Endothelial cell of umbilical vein (primary cell): ENCODE measurements around the gene DNASE1L1. TPM values are rescaled to one million over a fixed set of nuclear protein-coding genes. Genes with fewer than 3 reads are reported as not detected.

Experiments
- BruUV-seq: library from RNA; stranded (reverse); fragments of 400-500 nt; replicated peaks from 2 replicates; lab custom pipeline; 2021; lab: Mats Ljungman, UMichigan
- CTCF ChIA-PET: fragments of 300-600, 350-600 bp; sonication (Branson Sonifier 250); formaldehyde crosslinking; loops from one replicate; lab custom pipeline; 2021; ENCODE audit warnings: antibody characterized with exemption, inconsistent platforms; lab: Charles Lee
- POLR2A ChIA-PET: fragments of 300-600, 350-600 bp; sonication (Branson Sonifier 250); formaldehyde crosslinking; loops from one replicate; lab custom pipeline; 2021; ENCODE audit warnings: antibody characterized with exemption, inconsistent platforms; lab: Charles Lee
- DNase-seq: peaks from one replicate; pipeline ENCODE4 v3.0.0-alpha.2; 2011; ENCODE audit warnings: low read depth, low spot score
- FAIRE-seq: peaks from 2 replicates; lab custom pipeline; 2011; peaks lifted over from hg19 to GRCh38; lab: Jason Lieb, UNC
- H2AFZ ChIP-seq: 2 replicates; pipeline ENCODE4 v1.6.0; 2012; ENCODE audit warnings: low read depth, low read length, control low read depth, inconsistent platforms
- H3K27ac ChIP-seq: 2 replicates; pipeline ENCODE4 v1.5.1; 2011; ENCODE audit warnings: low read depth, mild to moderate bottlenecking, control low read depth, low read length, moderate library complexity; ENCODE audit not compliant: insufficient read depth
- H3K27me3 ChIP-seq, 2 experiments: 2 replicates each; pipeline versions ENCODE4 v1.6.0 to v1.6.1; 2011; ENCODE audit warnings: low read length in 2 of 2, mixed read lengths in 1 of 2; ENCODE audit not compliant: control insufficient read depth in 2 of 2, insufficient read depth in 2 of 2
- H3K36me3 ChIP-seq, 2 experiments: 2 replicates in 1 of 2; 3 replicates in 1 of 2; pipeline ENCODE4 v1.5.1; 2011; ENCODE audit warnings: low read length in 2 of 2, mild to moderate bottlenecking in 1 of 2, moderate library complexity in 1 of 2; ENCODE audit not compliant: control insufficient read depth in 2 of 2, insufficient read depth in 2 of 2; ENCODE audit errors: extremely low read depth in 1 of 2
- H3K4me1 ChIP-seq: 3 replicates; pipeline ENCODE4 v1.5.1; 2011; ENCODE audit warnings: mild to moderate bottlenecking, low read length; ENCODE audit not compliant: control insufficient read depth, insufficient read depth; ENCODE audit errors: extremely low read depth
- H3K4me2 ChIP-seq: 2 replicates; pipeline ENCODE4 v1.6.1; 2011; ENCODE audit warnings: low read length, control low read depth, mixed read lengths; ENCODE audit not compliant: insufficient read depth
- H3K4me3 ChIP-seq, 3 experiments: fragments of 200-600 bp in 1 of 3; sonication (generic), shearing (Covaris generic) in 1 of 3; replicated peaks in 1 of 3; 2 replicates each; pipeline ENCODE4 v1.5.1; 2011 to 2016; ENCODE audit warnings: control low read depth in 3 of 3, low read length in 3 of 3, mild to moderate bottlenecking in 2 of 3, inconsistent platforms in 1 of 3, low read depth in 1 of 3, moderate library complexity in 1 of 3; ENCODE audit not compliant: insufficient read depth in 1 of 3
- H3K79me2 ChIP-seq: 2 replicates; pipeline ENCODE4 v1.6.0; 2012; ENCODE audit warnings: low read length, inconsistent platforms; ENCODE audit not compliant: control insufficient read depth, insufficient read depth
- H3K9ac ChIP-seq: replicated peaks from 2 replicates; pipeline ENCODE3; 2011; ENCODE audit warnings: low read length, control low read depth; ENCODE audit not compliant: insufficient read depth; ENCODE audit errors: extremely low read depth
- H3K9me1 ChIP-seq: replicated peaks from 3 replicates; pipeline ENCODE4 v1.6.0; 2011; ENCODE audit warnings: mild to moderate bottlenecking, low read length; ENCODE audit not compliant: control insufficient read depth, insufficient read depth; ENCODE audit errors: extremely low read depth
- H3K9me3 ChIP-seq: replicated peaks from 2 replicates; pipeline ENCODE4 v1.5.1; 2012; ENCODE audit warnings: low read length, inconsistent platforms; ENCODE audit not compliant: control insufficient read depth, insufficient read depth
- H4K20me1 ChIP-seq: replicated peaks from 2 replicates; pipeline ENCODE3; 2011; ENCODE audit warnings: mild to moderate bottlenecking, low read length; ENCODE audit not compliant: control insufficient read depth, insufficient read depth; ENCODE audit errors: extremely low read depth
- EZH2 ChIP-seq: IDR thresholded peaks from 2 replicates; pipeline ENCODE4 v1.6.1; 2012; ENCODE audit warnings: borderline replicate concordance, low read depth, mild to moderate bottlenecking, moderate library complexity, low read length, inconsistent platforms; ENCODE audit not compliant: severe bottlenecking
- FOS ChIP-seq: IDR thresholded peaks from 2 replicates; pipeline ENCODE4 v1.6.1; 2011; ENCODE audit warnings: mild to moderate bottlenecking, low read length, moderate library complexity, borderline replicate concordance; ENCODE audit not compliant: insufficient read depth
- GATA2 ChIP-seq: IDR thresholded peaks from 2 replicates; pipeline ENCODE4 v1.7.0; 2011; ENCODE audit warnings: low read depth, mild to moderate bottlenecking, moderate library complexity, mixed read lengths, low read length; ENCODE audit not compliant: insufficient read length, insufficient read depth
- JUN ChIP-seq: IDR thresholded peaks from 2 replicates; pipeline ENCODE4 v1.6.1; 2011; ENCODE audit warnings: borderline replicate concordance, low read depth; ENCODE audit not compliant: insufficient read length, insufficient read depth
- MYC ChIP-seq: IDR thresholded peaks from one replicate; pipeline ENCODE4 v1.6.1; 2011; ENCODE audit warnings: mild to moderate bottlenecking, low read depth, low read length
- POLR2A ChIP-seq: IDR thresholded peaks from 2 replicates; pipeline ENCODE4 v1.6.1; 2012; ENCODE audit warnings: low read depth, mild to moderate bottlenecking, control low read depth, low read length
- POLR2AphosphoS5 ChIP-seq: IDR thresholded peaks from 2 replicates; pipeline ENCODE4 v1.6.1; 2012; ENCODE audit warnings: low read depth, mild to moderate bottlenecking, control low read depth, low read length, moderate library complexity; ENCODE audit not compliant: insufficient read depth
- dilution Hi-C: fragments of 300-500 bp; cut with MboI; formaldehyde crosslinking; loops from one replicate; pipeline ENCODE4 v1.15.0; 2019; ENCODE audit warnings: low sequenced_read_pairs; ENCODE audit not compliant: extremely low pct_ligation_motif_present
- intact Hi-C: fragments of 100-400 bp; cut with micrococcal nuclease; formaldehyde crosslinking; loops from one replicate; pipeline ENCODE4 v1.10.0; 2022
- polyA plus RNA-seq, 4 experiments: library from polyadenylated mRNA; depleted of rRNA in 3 of 4; stranded (reverse) in 3 of 4; unstranded in 1 of 4; fragments of >200 nt; gene quantifications; 2 replicates each; pipeline versions ENCODE4 v1.2.1 to v1.2.3, GENCODE V29; 2011 to 2012; ENCODE audit warnings: missing spikeins in 1 of 4
- total RNA-seq: library from RNA; stranded (reverse); gene quantifications from 2 replicates; pipeline ENCODE4 v1.2.3, GENCODE V29; 2021
- TF ChIP-seq, protein P1 (sequence below), 2 donors: IDR thresholded peaks; 1 replicate in 1 of 2; 2 replicates in 1 of 2; pipeline ENCODE4 v1.5.1; 2011; ENCODE audit warnings: low read length in 2 of 2, mild to moderate bottlenecking in 2 of 2, moderate library complexity in 2 of 2, control low read depth in 1 of 2, inconsistent platforms in 1 of 2, low read depth in 1 of 2; ENCODE audit not compliant: insufficient read depth in 1 of 2; ENCODE audit errors: extremely low read depth in 1 of 2
- TF ChIP-seq, protein P2 (sequence below): IDR thresholded peaks from 2 replicates; pipeline ENCODE4 v1.6.1; 2011; ENCODE audit not compliant: insufficient read depth, insufficient read length

The DNASE1L1 gene
- total and polyA plus RNA-seq, 2 donors (not counting 3 experiments of a cell fraction or from before 2014, with no cell fraction given): 61.5 to 84.9 TPM

DNA sequence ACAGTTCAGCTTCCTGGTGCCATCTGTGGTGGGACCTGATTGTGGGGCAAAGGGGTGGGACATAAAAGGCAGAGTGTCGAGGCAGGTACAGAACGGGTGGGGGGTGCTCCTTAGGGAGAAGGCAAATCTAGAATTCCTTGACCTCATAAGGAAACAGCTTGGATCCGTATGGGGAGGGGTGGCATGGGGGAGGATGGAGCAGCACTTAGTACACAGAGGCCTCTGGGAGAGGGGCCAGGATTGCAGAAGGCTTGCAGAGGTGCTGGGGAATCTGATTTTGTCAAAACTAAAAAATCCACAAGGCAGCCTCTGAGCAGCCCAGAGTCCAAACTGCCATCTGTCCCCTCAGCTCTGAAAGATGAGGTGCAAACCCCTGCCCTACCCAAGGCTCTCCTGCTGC is 32.3 kb downstream of the DNASE1L1 start:
- intact Hi-C loops (no loop called here), dilution Hi-C loops (no loop called here)
- H3K27ac ChIP-seq: no peak overlapping the region
- no peaks in the 10 kb centered on the region for H4K20me1 ChIP-seq
- ChIA-PET CTCF (no interaction called here), POLR2A (no interaction called here)
- no peaks in the 10 kb centered on the region for H3K9me3 ChIP-seq
- peaks cover 23% of the 10 kb centered on the region for H3K4me1 ChIP-seq
- peaks cover 21% of the 10 kb centered on the region for H3K79me2 ChIP-seq
- FAIRE-seq: no peak
- no peak for DNase-seq
- no TSS peak for BruUV-seq
- no peak overlapping the region for H2AFZ ChIP-seq
- H3K36me3 ChIP-seq: no peaks in the 10 kb centered on the region
- H3K9me1 ChIP-seq: no peaks in the 10 kb centered on the region
- TF ChIP-seq POLR2AphosphoS5 (no peak), JUN (no peak), MYC (no peak), EZH2 (no peak), POLR2A (no peak), FOS (no peak), GATA2 (no peak)
- TF ChIP-seq, protein P1, sequence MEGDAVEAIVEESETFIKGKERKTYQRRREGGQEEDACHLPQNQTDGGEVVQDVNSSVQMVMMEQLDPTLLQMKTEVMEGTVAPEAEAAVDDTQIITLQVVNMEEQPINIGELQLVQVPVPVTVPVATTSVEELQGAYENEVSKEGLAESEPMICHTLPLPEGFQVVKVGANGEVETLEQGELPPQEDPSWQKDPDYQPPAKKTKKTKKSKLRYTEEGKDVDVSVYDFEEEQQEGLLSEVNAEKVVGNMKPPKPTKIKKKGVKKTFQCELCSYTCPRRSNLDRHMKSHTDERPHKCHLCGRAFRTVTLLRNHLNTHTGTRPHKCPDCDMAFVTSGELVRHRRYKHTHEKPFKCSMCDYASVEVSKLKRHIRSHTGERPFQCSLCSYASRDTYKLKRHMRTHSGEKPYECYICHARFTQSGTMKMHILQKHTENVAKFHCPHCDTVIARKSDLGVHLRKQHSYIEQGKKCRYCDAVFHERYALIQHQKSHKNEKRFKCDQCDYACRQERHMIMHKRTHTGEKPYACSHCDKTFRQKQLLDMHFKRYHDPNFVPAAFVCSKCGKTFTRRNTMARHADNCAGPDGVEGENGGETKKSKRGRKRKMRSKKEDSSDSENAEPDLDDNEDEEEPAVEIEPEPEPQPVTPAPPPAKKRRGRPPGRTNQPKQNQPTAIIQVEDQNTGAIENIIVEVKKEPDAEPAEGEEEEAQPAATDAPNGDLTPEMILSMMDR (IDR thresholded peaks at IDR 0.05; ENCODE audit: extremely low read depth in 1 of 2, insufficient read depth in 1 of 2, low read depth in 1 of 2, low read length in 2 of 2): no peak
- TF ChIP-seq, protein P2, sequence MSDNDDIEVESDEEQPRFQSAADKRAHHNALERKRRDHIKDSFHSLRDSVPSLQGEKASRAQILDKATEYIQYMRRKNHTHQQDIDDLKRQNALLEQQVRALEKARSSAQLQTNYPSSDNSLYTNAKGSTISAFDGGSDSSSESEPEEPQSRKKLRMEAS: no peak
- no peak overlapping the region for H3K4me2 ChIP-seq
- H3K9ac ChIP-seq: no peak overlapping the region
- no peak overlapping the region for H3K4me3 ChIP-seq
- H3K27me3 ChIP-seq: no peaks in the 10 kb centered on the region
